Hepatocyte (in vitro differentiated cells): Measurements from ENCODE around the gene RASGEF1C. TPM values are rescaled to one million over a fixed set of nuclear protein-coding genes. Genes with fewer than 3 reads are reported as not detected.
"Not testable (repeated sequence)": the region's sequence is repeated elsewhere in the genome, so short reads cannot be mapped to it uniquely, and the experiment has no call there.

Source experiments
- DNase-seq: peaks from one replicate; pipeline ENCODE4 v3.0.0-alpha.2; 2016; ENCODE audit warnings: low spot score
- H2AFZ ChIP-seq: fragments of 200-600 bp; sonication (generic); 2 replicates; pipeline ENCODE4 v1.6.0; 2016; ENCODE audit warnings: antibody characterized with exemption, mild to moderate bottlenecking
- H3K27ac ChIP-seq: fragments of 200-600 bp; sonication (generic); 2 replicates; pipeline ENCODE4 v1.5.1; 2016; ENCODE audit warnings: mild to moderate bottlenecking
- H3K27me3 ChIP-seq: fragments of 200-600 bp; sonication (generic); 2 replicates; pipeline ENCODE4 v1.6.1; 2016
- H3K36me3 ChIP-seq: fragments of 200-600 bp; sonication (generic); replicated peaks from 2 replicates; pipeline ENCODE4 v1.5.1; 2016; ENCODE audit warnings: low read depth; ENCODE audit not compliant: insufficient read depth
- H3K4me1 ChIP-seq: fragments of 200-600 bp; sonication (generic); 2 replicates; pipeline ENCODE4 v1.5.1; 2016; ENCODE audit warnings: mild to moderate bottlenecking, moderate library complexity; ENCODE audit not compliant: insufficient read depth
- H3K4me2 ChIP-seq: fragments of 200-600 bp; sonication (generic); 2 replicates; pipeline ENCODE4 v1.6.0; 2016
- H3K4me3 ChIP-seq: fragments of 200-600 bp; sonication (generic); 2 replicates; pipeline ENCODE4 v1.5.1; 2016; ENCODE audit warnings: mild to moderate bottlenecking
- H3K79me2 ChIP-seq: fragments of 200-600 bp; sonication (generic); 2 replicates; pipeline ENCODE4 v1.6.0; 2017; ENCODE audit warnings: mild to moderate bottlenecking
- H3K9me2 ChIP-seq: fragments of 200-600 bp; sonication (generic); replicated peaks from 2 replicates; pipeline ENCODE4 v1.6.0; 2017; ENCODE audit warnings: mild to moderate bottlenecking; ENCODE audit not compliant: insufficient read depth
- H3K9me3 ChIP-seq: fragments of 200-600 bp; sonication (generic); 2 replicates; pipeline ENCODE4 v1.5.1; 2016; ENCODE audit warnings: low read depth, mild to moderate bottlenecking
- H4K20me1 ChIP-seq: fragments of 200-600 bp; sonication (generic); 2 replicates; pipeline ENCODE4 v1.6.0; 2016; ENCODE audit warnings: mild to moderate bottlenecking; ENCODE audit not compliant: insufficient read depth, poor library complexity, severe bottlenecking
- CTCF ChIP-seq: fragments of 200-600 bp; sonication (generic); IDR thresholded peaks from 2 replicates; pipeline ENCODE4 v1.5.1; 2016; ENCODE audit warnings: antibody characterized with exemption, mild to moderate bottlenecking; ENCODE audit not compliant: poor library complexity
- EZH2 ChIP-seq: fragments of 200-600 bp; sonication (generic); IDR thresholded peaks from 2 replicates; pipeline ENCODE4 v1.6.1; 2016; ENCODE audit warnings: antibody characterized with exemption, mild to moderate bottlenecking, borderline replicate concordance
- EZH2phosphoT487 ChIP-seq: fragments of 200-600 bp; sonication (generic); IDR thresholded peaks from one replicate; pipeline ENCODE4 v1.6.1; 2018; ENCODE audit warnings: antibody characterized with exemption, mild to moderate bottlenecking, low read depth, moderate library complexity; ENCODE audit not compliant: unreplicated experiment, severe bottlenecking
- WGBS: methylation state at CpG from one replicate; pipeline ENCODE4 v1.1.6; 2016; ENCODE audit warnings: low lambda C conversion rate; ENCODE audit errors: missing lambda C conversion rate; 5-methylcytosine and 5-hydroxymethylcytosine counted together
- polyA plus RNA-seq: library from polyadenylated mRNA; unstranded; fragments of >200 nt; fragmentation: Nextera tagmentation; extraction: Ambion mirVana; gene quantifications from 2 replicates; pipeline ENCODE4 v1.2.1, GENCODE V29; 2016
- total RNA-seq: library from RNA; depleted of rRNA; stranded (reverse); fragments of >200 nt; gene quantifications from 2 replicates; pipeline ENCODE4 v1.2.3, GENCODE V29; 2014

RASGEF1C gene
- total and polyA plus RNA-seq, 2 experiments from 2014 or later: not detected

GRCh38 chr5:180089628-180090027, 119.4 kb downstream of the RASGEF1C start:
- not testable (repeated sequence) for H3K27me3 ChIP-seq, H3K4me3 ChIP-seq, H3K9me3 ChIP-seq, H4K20me1 ChIP-seq, H3K9me2 ChIP-seq, H3K4me1 ChIP-seq, H3K79me2 ChIP-seq, DNase-seq, H3K36me3 ChIP-seq
- peak overlapping the region; percentile 82 for H3K27ac ChIP-seq
- 54% methylated on average over 17 of the region's 18 CpGs for WGBS
- peak; percentile 42 for TF ChIP-seq EZH2
- H2AFZ ChIP-seq: peak overlapping the region; percentile 93
- H3K4me2 ChIP-seq: peak overlapping the region; percentile 77

DNA sequence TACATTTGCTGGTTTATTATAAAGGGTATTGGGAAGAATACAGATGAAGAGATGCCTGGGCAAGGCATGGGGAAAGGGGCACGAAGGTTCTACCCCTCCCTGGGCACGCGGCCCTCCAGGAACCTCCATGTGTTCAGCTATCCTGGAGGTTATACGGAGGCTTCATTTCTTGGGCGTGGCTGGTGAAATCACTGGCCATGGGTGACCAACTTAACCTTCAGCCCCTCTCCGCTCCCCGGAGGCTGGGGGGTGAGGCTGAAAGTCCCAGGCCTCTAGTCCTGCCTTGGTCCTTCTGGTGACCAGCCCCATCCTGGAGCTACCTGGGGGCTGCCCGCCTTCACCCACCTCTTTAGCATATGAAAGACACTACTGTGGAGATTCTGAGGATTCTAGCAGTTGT, 120.5 kb downstream of the RASGEF1C start:
- 95% methylated on average over 8 of the region's 8 CpGs for WGBS
- no peaks in the 10 kb centered on the region for H4K20me1 ChIP-seq
- no peaks in the 10 kb centered on the region for H3K36me3 ChIP-seq
- no peak overlapping the region for H3K27ac ChIP-seq
- H3K4me1 ChIP-seq: no peaks in the 10 kb centered on the region
- no peaks in the 10 kb centered on the region for H3K79me2 ChIP-seq
- no peaks in the 10 kb centered on the region for H3K9me2 ChIP-seq
- H3K4me2 ChIP-seq: no peak overlapping the region
- no peak overlapping the region for H3K4me3 ChIP-seq
- no peak for DNase-seq
- H2AFZ ChIP-seq: no peak overlapping the region
- TF ChIP-seq EZH2 (no peak), CTCF (no peak), EZH2phosphoT487 (no peak)
- no peaks in the 10 kb centered on the region for H3K27me3 ChIP-seq
- H3K9me3 ChIP-seq: no peaks in the 10 kb centered on the region

GRCh38 chr5:180086816-180087399, 122.1 kb downstream of the RASGEF1C start:
- WGBS: 87% methylated on average over 11 of the region's 11 CpGs
- no peak for DNase-seq
- no peaks in the 10 kb centered on the region for H4K20me1 ChIP-seq

DNA sequence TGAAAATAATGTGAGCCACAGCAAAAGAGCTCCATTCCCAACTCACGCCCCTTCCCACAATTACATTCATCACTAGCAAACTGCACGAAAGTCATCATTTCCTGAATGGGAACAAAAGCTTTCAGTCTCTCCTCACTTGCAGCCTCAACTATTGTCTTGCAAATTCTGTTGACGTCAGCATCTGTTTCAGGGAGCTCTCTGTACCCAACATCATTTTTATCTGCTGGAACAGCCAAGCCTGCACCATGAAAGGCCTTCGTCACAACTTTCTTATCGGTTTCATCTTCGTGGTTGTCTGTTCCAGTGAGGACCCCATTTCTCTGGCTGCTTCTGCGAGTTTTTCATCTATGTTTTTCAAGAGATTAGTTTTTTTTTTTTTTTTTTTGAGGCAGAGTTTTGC, 123.2 kb downstream of the RASGEF1C start:
- H2AFZ ChIP-seq: no peak overlapping the region
- no peak for TF ChIP-seq EZH2phosphoT487
- TF ChIP-seq EZH2: no peak
- no peak for TF ChIP-seq CTCF
- H3K9me2 ChIP-seq: no peaks in the 10 kb centered on the region
- no peaks in the 10 kb centered on the region for H3K4me1 ChIP-seq
- no peaks in the 10 kb centered on the region for H4K20me1 ChIP-seq
- no peaks in the 10 kb centered on the region for H3K27me3 ChIP-seq
- DNase-seq: no peak
- no peaks in the 10 kb centered on the region for H3K79me2 ChIP-seq
- H3K27ac ChIP-seq: no peak overlapping the region
- no peaks in the 10 kb centered on the region for H3K36me3 ChIP-seq
- H3K9me3 ChIP-seq: no peaks in the 10 kb centered on the region
- 61% methylated on average over 7 of the region's 7 CpGs for WGBS
- H3K4me2 ChIP-seq: no peak overlapping the region
- no peak overlapping the region for H3K4me3 ChIP-seq

More at GRCh38 chr5:180086816-180087399, 122.1 kb downstream of the RASGEF1C start:
- H3K4me1 ChIP-seq: no peaks in the 10 kb centered on the region
- H3K4me3 ChIP-seq: no peak overlapping the region
- no peak overlapping the region for H2AFZ ChIP-seq
- H3K4me2 ChIP-seq: no peak overlapping the region
- no peaks in the 10 kb centered on the region for H3K9me2 ChIP-seq
- H3K9me3 ChIP-seq: no peaks in the 10 kb centered on the region
- H3K27ac ChIP-seq: no peak overlapping the region
- TF ChIP-seq EZH2: no peak
- TF ChIP-seq EZH2phosphoT487: no peak
- no peak for TF ChIP-seq CTCF
- no peaks in the 10 kb centered on the region for H3K36me3 ChIP-seq
- no peaks in the 10 kb centered on the region for H3K79me2 ChIP-seq
- H3K27me3 ChIP-seq: no peaks in the 10 kb centered on the region
